Upper lobe of left lung (tissue), 6 donors: ENCODE results near the gene TRIM47. TPM values are rescaled to one million over a fixed set of nuclear protein-coding genes. Genes with fewer than 3 reads are reported as not detected.
A peak's percentile ranks its signal among the peaks of the same experiment; 100 is the strongest.
"Not testable (repeated sequence)": the region's sequence is repeated elsewhere in the genome, so short reads cannot be mapped to it uniquely, and the experiment has no call there.

ENCODE experiments used
- ATAC-seq, 2 donors: fragments of 200-7000 bp; cut with Tn5 transposase; one replicate each; pipeline ENCODE4 v1.9.1; 2022; ENCODE audit warnings: mild to moderate bottlenecking in 2 of 2, moderate library complexity in 2 of 2; ENCODE audit not compliant: low FRiP score in 2 of 2
- DNase-seq, 2 donors: peaks; one replicate each; pipeline ENCODE4 v3.0.0-alpha.2; 2019 to 2020
- H3K27ac ChIP-seq, 4 donors: fragments of 200-600 bp; sonication (generic); one replicate each; pipeline ENCODE4 v1.5.1; 2016 to 2019
- H3K27me3 ChIP-seq, 4 donors: fragments of 200-600 bp; sonication (generic); one replicate each; pipeline ENCODE4 v1.5.1; 2017 to 2019
- H3K36me3 ChIP-seq, 4 donors: fragments of 200-600 bp; sonication (generic); one replicate each; pipeline ENCODE4 v1.5.1; 2016 to 2019
- H3K4me1 ChIP-seq, 4 donors: fragments of 200-600 bp; sonication (generic); one replicate each; pipeline ENCODE4 v1.5.1; 2018 to 2019
- H3K4me3 ChIP-seq, 4 donors: fragments of 200-600 bp; sonication (generic); one replicate each; pipeline ENCODE4 v1.5.1; 2017 to 2019; ENCODE audit warnings: mild to moderate bottlenecking in 2 of 4, moderate library complexity in 1 of 4
- H3K9me3 ChIP-seq, 4 donors: fragments of 200-600 bp; sonication (generic); one replicate each; pipeline ENCODE4 v1.5.1; 2018 to 2019
- EP300 ChIP-seq, 4 donors: sonication (generic); formaldehyde crosslinking; IDR thresholded peaks; one replicate each; pipeline ENCODE4 v1.5.1; 2017; ENCODE audit warnings: antibody characterized with exemption in 4 of 4, control low read depth in 2 of 4
- POLR2A ChIP-seq, 4 donors: fragments of 450-650 bp; IDR thresholded peaks; one replicate each; pipeline ENCODE4 v1.5.1; 2016 to 2017; ENCODE audit warnings: antibody characterized with exemption in 4 of 4, mild to moderate bottlenecking in 2 of 4
- POLR2AphosphoS5 ChIP-seq, 2 donors: sonication (generic); formaldehyde crosslinking; IDR thresholded peaks; one replicate each; pipeline ENCODE4 v1.5.1; 2017; ENCODE audit warnings: antibody characterized with exemption in 2 of 2
- WGBS, 2 donors: methylation state at CpG; one replicate each; pipeline ENCODE4 v1.1.5; 2017 to 2018; 5-methylcytosine and 5-hydroxymethylcytosine counted together
- total RNA-seq, 6 donors: library from RNA; depleted of rRNA in 4 of 6; stranded (reverse); fragments of >200 nt in 4 of 6; gene quantifications; one replicate each; pipeline versions ENCODE4 v1.1.0 to v1.2.1, GENCODE V29; 2016 to 2021
- TF ChIP-seq, protein P1 (sequence below), 6 experiments: fragments of 450-650 bp in 4 of 6; fragments of 200-600 bp in 2 of 6; sonication (generic) in 2 of 6; IDR thresholded peaks; one replicate each; pipeline ENCODE4 v1.5.1; 2016 to 2019; ENCODE audit warnings: antibody characterized with exemption in 6 of 6
- donor health status: DM: no; HTN: no; CAD: no; lungs with moderate emphysema.
- donor health status: DM: no; HTN: yes; CAD: no; lungs with severe emphysema.

Gene TRIM47
- total RNA-seq, 6 donors from 2014 or later, result 20.1 to 55.6 (median 33.3) TPM

DNA sequence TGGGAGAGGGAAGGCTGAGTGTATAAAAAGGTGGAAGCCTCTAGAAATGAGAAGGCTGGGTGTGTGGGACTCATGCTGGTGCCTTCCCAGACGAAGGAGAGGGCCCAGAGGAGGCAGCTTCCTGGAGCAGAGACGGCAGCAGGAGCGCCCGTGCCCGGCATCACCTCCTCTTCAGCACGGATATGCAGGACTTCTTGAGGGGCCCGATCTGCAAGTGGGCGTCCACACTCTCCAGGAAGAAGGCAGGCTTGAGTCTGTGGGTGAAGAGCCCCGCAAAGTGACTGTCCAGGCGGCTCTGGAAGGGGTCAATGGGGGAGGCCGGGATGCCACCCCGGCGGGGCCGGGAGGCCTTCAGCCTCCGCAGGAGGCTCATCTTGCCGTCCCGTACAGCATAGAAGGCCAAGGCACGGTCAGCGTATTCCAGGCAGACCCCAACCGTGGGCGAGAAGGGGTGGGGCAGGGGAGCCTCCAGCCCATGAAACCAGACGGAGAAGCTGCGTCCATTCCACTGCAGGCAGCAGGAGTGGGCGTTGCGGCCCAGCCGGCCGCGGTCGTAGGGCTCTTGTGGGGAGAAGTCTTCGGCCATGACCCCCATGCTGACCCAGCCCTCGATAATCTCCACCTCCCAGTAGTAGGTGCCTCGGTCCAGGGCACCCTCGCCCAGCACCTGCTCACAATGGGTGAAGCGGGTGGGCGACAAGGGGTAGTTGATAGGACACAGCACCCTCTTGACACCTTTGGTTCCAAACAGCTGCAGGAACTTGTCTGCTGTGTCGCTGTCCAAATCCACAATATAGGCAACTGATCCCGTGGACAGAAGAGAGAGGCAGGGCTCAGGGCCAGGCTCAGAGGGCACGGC lies 3.8 kb downstream of the TRIM47 start:
- WGBS, 2 donors, result 88 to 94% methylated on average over 6 to 37 of the region's 38 CpGs

DNA sequence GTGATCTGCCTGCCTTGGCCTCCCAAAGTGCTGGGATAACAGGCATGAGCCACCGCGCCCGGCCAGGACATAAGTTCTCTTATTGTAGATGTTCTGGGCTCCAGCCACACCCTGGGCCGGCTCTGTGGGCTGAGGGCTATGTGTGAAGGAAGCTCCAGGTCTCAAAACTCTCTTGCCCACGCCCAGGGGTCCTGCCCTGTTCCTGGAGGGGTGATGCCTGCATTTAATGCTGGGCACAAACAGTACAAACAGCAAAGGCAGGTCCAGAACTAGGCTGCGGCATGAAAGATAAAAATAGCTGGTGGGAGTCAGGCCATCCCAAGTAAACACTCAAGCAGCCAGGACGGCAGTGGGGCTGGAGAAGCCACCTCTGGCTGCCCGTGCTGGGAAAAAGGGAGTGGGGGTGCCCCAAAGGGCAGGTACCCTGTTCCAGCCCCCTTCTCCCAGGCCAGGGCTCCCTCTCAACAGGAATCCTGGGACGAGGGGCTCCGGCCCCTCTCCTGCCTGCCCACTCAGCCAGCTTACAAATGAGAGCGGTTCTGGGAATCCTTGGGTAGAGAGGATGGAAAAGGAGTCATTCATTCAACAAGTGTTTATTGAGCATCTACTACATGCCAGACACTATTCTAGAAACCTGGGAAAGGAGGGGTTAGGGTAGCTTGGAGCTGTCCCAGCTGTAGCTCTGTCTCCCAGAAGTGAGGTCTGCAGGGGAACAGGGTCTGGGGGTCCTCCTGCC lies 4.6 kb downstream of the TRIM47 start:
- H3K27me3 ChIP-seq, result peaks cover 0 to 3% (median 0%) of the 10 kb centered on the region in 4 donors
- H3K9me3 ChIP-seq, result no peaks in the 10 kb centered on the region
- H3K36me3 ChIP-seq, result peaks cover 0 to 24% (median 10%) of the 10 kb centered on the region in 4 donors
- H3K4me3 ChIP-seq, result no peak overlapping the region
- H3K27ac ChIP-seq, result peak overlapping the region; percentile 82 to 94 (median 86)
- DNase-seq (peak in 1 of 2 donors; percentile 43), ATAC-seq (no peak)
- TF ChIP-seq, protein P1, sequence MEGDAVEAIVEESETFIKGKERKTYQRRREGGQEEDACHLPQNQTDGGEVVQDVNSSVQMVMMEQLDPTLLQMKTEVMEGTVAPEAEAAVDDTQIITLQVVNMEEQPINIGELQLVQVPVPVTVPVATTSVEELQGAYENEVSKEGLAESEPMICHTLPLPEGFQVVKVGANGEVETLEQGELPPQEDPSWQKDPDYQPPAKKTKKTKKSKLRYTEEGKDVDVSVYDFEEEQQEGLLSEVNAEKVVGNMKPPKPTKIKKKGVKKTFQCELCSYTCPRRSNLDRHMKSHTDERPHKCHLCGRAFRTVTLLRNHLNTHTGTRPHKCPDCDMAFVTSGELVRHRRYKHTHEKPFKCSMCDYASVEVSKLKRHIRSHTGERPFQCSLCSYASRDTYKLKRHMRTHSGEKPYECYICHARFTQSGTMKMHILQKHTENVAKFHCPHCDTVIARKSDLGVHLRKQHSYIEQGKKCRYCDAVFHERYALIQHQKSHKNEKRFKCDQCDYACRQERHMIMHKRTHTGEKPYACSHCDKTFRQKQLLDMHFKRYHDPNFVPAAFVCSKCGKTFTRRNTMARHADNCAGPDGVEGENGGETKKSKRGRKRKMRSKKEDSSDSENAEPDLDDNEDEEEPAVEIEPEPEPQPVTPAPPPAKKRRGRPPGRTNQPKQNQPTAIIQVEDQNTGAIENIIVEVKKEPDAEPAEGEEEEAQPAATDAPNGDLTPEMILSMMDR (IDR thresholded peaks at IDR 0.05), result no peak
- no peak for TF ChIP-seq POLR2A (IDR thresholded peaks at IDR 0.05)
- no peak for TF ChIP-seq POLR2AphosphoS5 (IDR thresholded peaks at IDR 0.05)
- peak in 1 of 4 donors; percentile 30 for TF ChIP-seq EP300 (IDR thresholded peaks at IDR 0.05)
- 57 to 72% methylated on average over 10 to 11 of the region's 11 CpGs for WGBS, 2 donors
- H3K4me1 ChIP-seq, result peaks cover 53 to 69% (median 60%) of the 10 kb centered on the region in 4 donors

More for the DNA sequence above, 3.8 kb downstream of the TRIM47 start:
- TF ChIP-seq, protein P1 (IDR thresholded peaks at IDR 0.05), result no peak
- no peak for TF ChIP-seq POLR2A (IDR thresholded peaks at IDR 0.05)
- no peak for TF ChIP-seq POLR2AphosphoS5 (IDR thresholded peaks at IDR 0.05)
- no peak for TF ChIP-seq EP300 (IDR thresholded peaks at IDR 0.05)
- peaks cover 0 to 3% (median 0%) of the 10 kb centered on the region in 4 donors for H3K27me3 ChIP-seq
- no peak overlapping the region for H3K4me3 ChIP-seq
- peaks cover 0 to 24% (median 10%) of the 10 kb centered on the region in 4 donors for H3K36me3 ChIP-seq
- DNase-seq, result peak in 1 of 2 donors; percentile 83
- H3K9me3 ChIP-seq, result no peaks in the 10 kb centered on the region
- ATAC-seq, result no peak
- H3K27ac ChIP-seq, result peak overlapping the region in 3 of 4 donors; percentile 91 to 94 (median 94)
- H3K4me1 ChIP-seq, result peaks cover 53 to 67% (median 60%) of the 10 kb centered on the region in 4 donors

DNA sequence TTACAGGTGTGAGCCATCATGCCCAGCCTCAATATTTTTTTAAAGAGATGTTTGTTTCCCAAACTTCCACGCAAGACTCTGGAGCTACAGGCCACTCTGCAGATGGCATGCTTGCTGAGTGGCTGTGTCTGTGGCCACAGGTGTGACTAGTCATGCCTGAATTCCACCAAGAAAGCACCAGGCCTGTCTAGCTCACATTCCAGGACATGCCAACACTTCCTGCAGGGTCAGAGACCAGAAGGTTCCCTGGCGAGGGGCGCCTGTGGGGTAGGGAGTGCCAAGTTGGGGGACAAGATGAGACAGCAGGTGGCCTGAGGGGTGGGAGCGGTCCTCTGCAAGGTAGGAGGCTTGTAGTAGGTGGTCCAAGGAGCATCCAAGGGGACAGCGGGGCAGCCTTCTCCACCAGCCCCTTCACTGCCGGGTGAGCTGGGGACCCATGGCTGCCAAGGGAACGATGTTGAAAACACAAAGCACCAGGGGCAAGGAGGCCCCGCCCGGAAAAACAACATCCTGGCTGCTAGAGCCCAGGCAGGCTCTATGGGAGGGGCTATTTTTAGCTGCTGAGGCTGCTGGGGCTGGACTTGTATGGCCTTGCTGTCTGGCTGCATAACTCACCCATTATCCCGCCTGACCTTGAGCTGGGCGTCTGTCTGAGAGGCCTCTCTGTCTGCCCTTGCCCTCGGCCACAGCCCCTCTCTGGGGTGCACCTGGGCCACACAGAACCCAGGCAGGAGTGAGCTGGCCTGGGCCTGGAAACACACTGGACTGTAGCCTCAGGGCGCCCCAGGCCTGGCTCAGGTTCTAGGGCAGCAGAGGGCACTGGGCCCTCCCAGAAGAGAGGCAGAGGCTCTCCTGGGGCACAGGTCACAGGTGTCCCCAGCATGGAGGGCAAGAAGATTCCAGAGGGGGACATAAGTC lies 5.7 kb downstream of the TRIM47 start:
- peaks cover 0 to 2% (median 0%) of the 10 kb centered on the region in 4 donors for H3K27me3 ChIP-seq
- TF ChIP-seq POLR2AphosphoS5 (IDR thresholded peaks at IDR 0.05) (peak; percentile 6 to 33), POLR2A (IDR thresholded peaks at IDR 0.05) (peak in 1 of 4 donors; percentile 13), EP300 (IDR thresholded peaks at IDR 0.05) (no peak)
- no peak overlapping the region for H3K4me3 ChIP-seq
- no peaks in the 10 kb centered on the region for H3K9me3 ChIP-seq
- DNase-seq (peak in 1 of 2 donors; percentile 74), ATAC-seq (peak; percentile 57 to 68)
- peaks cover 0 to 24% (median 10%) of the 10 kb centered on the region in 4 donors for H3K36me3 ChIP-seq
- 28 to 43% methylated on average over 3 to 13 of the region's 13 CpGs for WGBS, 2 donors
- H3K4me1 ChIP-seq, result peaks cover 48 to 63% (median 55%) of the 10 kb centered on the region in 4 donors
- H3K27ac ChIP-seq, result peak overlapping the region; percentile 82 to 94 (median 86)

GRCh38 chr17:75870228-75870627 lies 8.2 kb downstream of the TRIM47 start:
- Histone ChIP-seq H3K36me3 (peaks cover 0 to 18% (median 10%) of the 10 kb centered on the region in 4 donors), H3K4me1 (peaks cover 24 to 40% (median 33%) of the 10 kb centered on the region in 4 donors), H3K27ac (peak overlapping the region; percentile 69 to 88 (median 80))
- not testable (repeated sequence) for ATAC-seq, H3K9me3 ChIP-seq, H3K27me3 ChIP-seq, H3K4me3 ChIP-seq, DNase-seq
- 68 to 79% methylated on average over 10 of the region's 10 CpGs for WGBS, 2 donors
